ENCODE measurements around the gene TUBB. TPM values are rescaled to one million over a fixed set of nuclear protein-coding genes. Genes with fewer than 3 reads are reported as not detected.

TUBB gene
- total and polyA plus RNA-seq, 9 of the 15 experiments (the other 6 are each of a cell fraction or from before 2014, with no cell fraction given) = 971 to 2,870 (median 1,478) TPM

GRCh38 chr6:30727920-30728553 is 7.9 kb downstream of the TUBB start (continued):
- TF ChIP-seq REST (IDR thresholded peaks at IDR 0.05; ENCODE audit: borderline replicate concordance) (peak; percentile 15; the same call in 1 of the 2 replicates), REST (CRISPR knock-in tag; IDR thresholded peaks at IDR 0.05; ENCODE audit: low read depth) (no peak), AFF4 (CRISPR knock-in tag; IDR thresholded peaks at IDR 0.05) (0 out of 2 replicates have a peak, but pooled peaks have one; percentile 39)

All from K562 (cell line).